HepG2 (cell line): ENCODE measurements around the gene B3GNT9. TPM values are rescaled to one million over a fixed set of nuclear protein-coding genes. Genes with fewer than 3 reads are reported as not detected.

Source experiments
- FOXO1 ChIP-seq: sonication (generic); formaldehyde crosslinking; IDR thresholded peaks from 2 replicates; pipeline ENCODE4 v1.4.0; 2020; ENCODE audit warnings: missing genetic modification reagents
- GFI1 ChIP-seq: sonication (generic); formaldehyde crosslinking; IDR thresholded peaks from 2 replicates; pipeline ENCODE4 v1.5.0; 2020; ENCODE audit warnings: missing genetic modification reagents, mild to moderate bottlenecking, borderline replicate concordance
- HMGA1 ChIP-seq: sonication (generic); formaldehyde crosslinking; conservative IDR thresholded peaks from 2 replicates; pipeline ENCODE4 v1.4.0; 2020; ENCODE audit warnings: missing genetic modification reagents
- MBNL3 ChIP-seq: fragments of 250-450 bp; sonication (Bioruptor Pico); conservative IDR thresholded peaks from 2 replicates; pipeline ENCODE4 v1.8.0; 2022; ENCODE audit warnings: mild to moderate bottlenecking, inconsistent platforms
- NFYC ChIP-seq: IDR thresholded peaks from 2 replicates; pipeline ENCODE4 v1.6.1; 2016; ENCODE audit warnings: missing genetic modification reagents, missing compliant biosample characterization
- PHF21A ChIP-seq: sonication (generic); formaldehyde crosslinking; IDR thresholded peaks from 2 replicates; pipeline ENCODE4 v1.5.0; 2020; ENCODE audit warnings: mild to moderate bottlenecking, missing genetic modification reagents
- ZBTB38 ChIP-seq: sonication (generic); formaldehyde crosslinking; IDR thresholded peaks from 2 replicates; pipeline ENCODE4 v1.5.1; 2020; ENCODE audit warnings: mild to moderate bottlenecking, missing genetic modification reagents
- ZNF234 ChIP-seq: sonication (generic); formaldehyde crosslinking; conservative IDR thresholded peaks from 2 replicates; pipeline ENCODE4 v1.5.1; 2020; ENCODE audit warnings: mild to moderate bottlenecking, missing genetic modification reagents
- polyA plus RNA-seq, 8 experiments: library from polyadenylated mRNA; depleted of rRNA in 3 of 8; stranded (reverse) in 7 of 8; unstranded in 1 of 8; fragments of >200 nt; fragmentation: Illumina TruSeq in 4 of 8; extraction: Trizol in 4 of 8; gene quantifications; 2 replicates each; pipeline versions ENCODE4 v1.2.1 to v1.2.3, GENCODE V29; 2011 to 2016; ENCODE audit warnings: low read depth in 4 of 8, missing spikeins in 1 of 8, mixed read lengths in 1 of 8; ENCODE audit not compliant: insufficient read depth in 1 of 8
- total RNA-seq, 5 experiments: library from RNA; depleted of rRNA; stranded (reverse); fragments of >200 nt; fragmentation: Illumina TruSeq; extraction: Trizol; gene quantifications; 2 replicates each; pipeline ENCODE4 v1.2.3, GENCODE V29; 2016; ENCODE audit warnings: low read depth in 1 of 5
- TF ChIP-seq, protein P1 (sequence below), 2 experiments: sonication (generic) in 1 of 2; formaldehyde crosslinking in 1 of 2; IDR thresholded peaks; 2 replicates each; pipeline versions ENCODE4 v1.4.0 to v1.6.1; 2016 to 2020; ENCODE audit warnings: borderline replicate concordance in 1 of 2, low read depth in 1 of 2, mild to moderate bottlenecking in 1 of 2, missing genetic modification reagents in 1 of 2
- TF ChIP-seq, protein P2 (sequence below): sonication (generic); formaldehyde crosslinking; IDR thresholded peaks from 2 replicates; pipeline ENCODE4 v1.5.0; 2020; ENCODE audit warnings: mild to moderate bottlenecking, low read depth, missing genetic modification reagents, borderline replicate concordance
- TF ChIP-seq, protein P3 (sequence below): sonication (generic); formaldehyde crosslinking; IDR thresholded peaks from 2 replicates; pipeline ENCODE4 v1.4.0; 2020; ENCODE audit warnings: missing genetic modification reagents, low read depth, mild to moderate bottlenecking, borderline replicate concordance
- TF ChIP-seq, protein P4 (sequence below): sonication (generic); formaldehyde crosslinking; IDR thresholded peaks from 2 replicates; pipeline ENCODE4 v1.4.0; 2020; ENCODE audit warnings: missing genetic modification reagents, borderline replicate concordance
- TF ChIP-seq, protein P5 (sequence below): sonication (generic); formaldehyde crosslinking; IDR thresholded peaks from 2 replicates; pipeline ENCODE4 v1.4.0; 2020; ENCODE audit warnings: mild to moderate bottlenecking, missing genetic modification reagents, borderline replicate concordance

The B3GNT9 gene
- total and polyA plus RNA-seq, 2 of the 13 experiments (the other 11 are each of a cell fraction or from before 2014, with no cell fraction given): 1.5 to 3.1 TPM

- TF ChIP-seq, protein P1, sequence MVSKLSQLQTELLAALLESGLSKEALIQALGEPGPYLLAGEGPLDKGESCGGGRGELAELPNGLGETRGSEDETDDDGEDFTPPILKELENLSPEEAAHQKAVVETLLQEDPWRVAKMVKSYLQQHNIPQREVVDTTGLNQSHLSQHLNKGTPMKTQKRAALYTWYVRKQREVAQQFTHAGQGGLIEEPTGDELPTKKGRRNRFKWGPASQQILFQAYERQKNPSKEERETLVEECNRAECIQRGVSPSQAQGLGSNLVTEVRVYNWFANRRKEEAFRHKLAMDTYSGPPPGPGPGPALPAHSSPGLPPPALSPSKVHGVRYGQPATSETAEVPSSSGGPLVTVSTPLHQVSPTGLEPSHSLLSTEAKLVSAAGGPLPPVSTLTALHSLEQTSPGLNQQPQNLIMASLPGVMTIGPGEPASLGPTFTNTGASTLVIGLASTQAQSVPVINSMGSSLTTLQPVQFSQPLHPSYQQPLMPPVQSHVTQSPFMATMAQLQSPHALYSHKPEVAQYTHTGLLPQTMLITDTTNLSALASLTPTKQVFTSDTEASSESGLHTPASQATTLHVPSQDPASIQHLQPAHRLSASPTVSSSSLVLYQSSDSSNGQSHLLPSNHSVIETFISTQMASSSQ (IDR thresholded peaks at IDR 0.05; ENCODE audit: low read depth): no peak
- TF ChIP-seq, protein P1 (CRISPR knock-in tag; IDR thresholded peaks at IDR 0.05; ENCODE audit: borderline replicate concordance): 0 out of 2 replicates have a peak, but pooled peaks have one; percentile 16
- TF ChIP-seq, protein P2, sequence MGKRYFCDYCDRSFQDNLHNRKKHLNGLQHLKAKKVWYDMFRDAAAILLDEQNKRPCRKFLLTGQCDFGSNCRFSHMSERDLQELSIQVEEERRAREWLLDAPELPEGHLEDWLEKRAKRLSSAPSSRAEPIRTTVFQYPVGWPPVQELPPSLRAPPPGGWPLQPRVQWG: no peak
- TF ChIP-seq ZBTB38 (CRISPR knock-in tag): 0 out of 2 replicates have a peak, but pooled peaks have one; percentile 3
- TF ChIP-seq, protein P3, sequence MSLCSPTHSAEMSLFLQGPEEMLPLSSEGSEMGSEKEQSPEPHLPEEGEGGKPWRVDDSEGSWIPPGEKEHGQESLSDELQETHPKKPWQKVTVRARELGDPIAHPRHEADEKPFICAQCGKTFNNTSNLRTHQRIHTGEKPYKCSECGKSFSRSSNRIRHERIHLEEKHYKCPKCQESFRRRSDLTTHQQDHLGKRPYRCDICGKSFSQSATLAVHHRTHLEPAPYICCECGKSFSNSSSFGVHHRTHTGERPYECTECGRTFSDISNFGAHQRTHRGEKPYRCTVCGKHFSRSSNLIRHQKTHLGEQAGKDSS: no peak
- TF ChIP-seq, protein P4, sequence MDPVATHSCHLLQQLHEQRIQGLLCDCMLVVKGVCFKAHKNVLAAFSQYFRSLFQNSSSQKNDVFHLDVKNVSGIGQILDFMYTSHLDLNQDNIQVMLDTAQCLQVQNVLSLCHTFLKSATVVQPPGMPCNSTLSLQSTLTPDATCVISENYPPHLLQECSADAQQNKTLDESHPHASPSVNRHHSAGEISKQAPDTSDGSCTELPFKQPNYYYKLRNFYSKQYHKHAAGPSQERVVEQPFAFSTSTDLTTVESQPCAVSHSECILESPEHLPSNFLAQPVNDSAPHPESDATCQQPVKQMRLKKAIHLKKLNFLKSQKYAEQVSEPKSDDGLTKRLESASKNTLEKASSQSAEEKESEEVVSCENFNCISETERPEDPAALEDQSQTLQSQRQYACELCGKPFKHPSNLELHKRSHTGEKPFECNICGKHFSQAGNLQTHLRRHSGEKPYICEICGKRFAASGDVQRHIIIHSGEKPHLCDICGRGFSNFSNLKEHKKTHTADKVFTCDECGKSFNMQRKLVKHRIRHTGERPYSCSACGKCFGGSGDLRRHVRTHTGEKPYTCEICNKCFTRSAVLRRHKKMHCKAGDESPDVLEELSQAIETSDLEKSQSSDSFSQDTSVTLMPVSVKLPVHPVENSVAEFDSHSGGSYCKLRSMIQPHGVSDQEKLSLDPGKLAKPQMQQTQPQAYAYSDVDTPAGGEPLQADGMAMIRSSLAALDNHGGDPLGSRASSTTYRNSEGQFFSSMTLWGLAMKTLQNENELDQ (CRISPR knock-in tag): no peak
- TF ChIP-seq FOXO1 (CRISPR knock-in tag): peak; percentile 23; the same call in 1 of the 2 replicates
- TF ChIP-seq PHF21A: no peak
- TF ChIP-seq ZNF234 (CRISPR knock-in tag): no peak
- no peak for TF ChIP-seq MBNL3 (CRISPR knock-in tag)
- TF ChIP-seq HMGA1 (CRISPR knock-in tag): no peak
- TF ChIP-seq NFYC: no peak
- TF ChIP-seq, protein P5, sequence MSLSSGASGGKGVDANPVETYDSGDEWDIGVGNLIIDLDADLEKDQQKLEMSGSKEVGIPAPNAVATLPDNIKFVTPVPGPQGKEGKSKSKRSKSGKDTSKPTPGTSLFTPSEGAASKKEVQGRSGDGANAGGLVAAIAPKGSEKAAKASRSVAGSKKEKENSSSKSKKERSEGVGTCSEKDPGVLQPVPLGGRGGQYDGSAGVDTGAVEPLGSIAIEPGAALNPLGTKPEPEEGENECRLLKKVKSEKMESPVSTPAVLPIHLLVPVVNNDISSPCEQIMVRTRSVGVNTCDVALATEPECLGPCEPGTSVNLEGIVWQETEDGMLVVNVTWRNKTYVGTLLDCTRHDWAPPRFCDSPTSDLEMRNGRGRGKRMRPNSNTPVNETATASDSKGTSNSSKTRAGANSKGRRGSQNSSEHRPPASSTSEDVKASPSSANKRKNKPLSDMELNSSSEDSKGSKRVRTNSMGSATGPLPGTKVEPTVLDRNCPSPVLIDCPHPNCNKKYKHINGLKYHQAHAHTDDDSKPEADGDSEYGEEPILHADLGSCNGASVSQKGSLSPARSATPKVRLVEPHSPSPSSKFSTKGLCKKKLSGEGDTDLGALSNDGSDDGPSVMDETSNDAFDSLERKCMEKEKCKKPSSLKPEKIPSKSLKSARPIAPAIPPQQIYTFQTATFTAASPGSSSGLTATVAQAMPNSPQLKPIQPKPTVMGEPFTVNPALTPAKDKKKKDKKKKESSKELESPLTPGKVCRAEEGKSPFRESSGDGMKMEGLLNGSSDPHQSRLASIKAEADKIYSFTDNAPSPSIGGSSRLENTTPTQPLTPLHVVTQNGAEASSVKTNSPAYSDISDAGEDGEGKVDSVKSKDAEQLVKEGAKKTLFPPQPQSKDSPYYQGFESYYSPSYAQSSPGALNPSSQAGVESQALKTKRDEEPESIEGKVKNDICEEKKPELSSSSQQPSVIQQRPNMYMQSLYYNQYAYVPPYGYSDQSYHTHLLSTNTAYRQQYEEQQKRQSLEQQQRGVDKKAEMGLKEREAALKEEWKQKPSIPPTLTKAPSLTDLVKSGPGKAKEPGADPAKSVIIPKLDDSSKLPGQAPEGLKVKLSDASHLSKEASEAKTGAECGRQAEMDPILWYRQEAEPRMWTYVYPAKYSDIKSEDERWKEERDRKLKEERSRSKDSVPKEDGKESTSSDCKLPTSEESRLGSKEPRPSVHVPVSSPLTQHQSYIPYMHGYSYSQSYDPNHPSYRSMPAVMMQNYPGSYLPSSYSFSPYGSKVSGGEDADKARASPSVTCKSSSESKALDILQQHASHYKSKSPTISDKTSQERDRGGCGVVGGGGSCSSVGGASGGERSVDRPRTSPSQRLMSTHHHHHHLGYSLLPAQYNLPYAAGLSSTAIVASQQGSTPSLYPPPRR: no peak
- TF ChIP-seq GFI1 (CRISPR knock-in tag): no peak
Measured at GRCh38 chr16:67150047-67150832, 558 bp downstream of the B3GNT9 start (continued).
